Stomach (tissue), 9 donors: Measurements from ENCODE around the gene CCDC136. TPM values are rescaled to one million over a fixed set of nuclear protein-coding genes. Genes with fewer than 3 reads are reported as not detected.

Source experiments
- DNase-seq, 2 donors: peaks; one replicate each; pipeline versions ENCODE4 v3.0.0 to v3.0.0-alpha.2; 2013 to 2019
- H3K27ac ChIP-seq, 5 donors: fragments of 200-600 bp in 4 of 5; sonication (generic) in 4 of 5; one replicate each; pipeline ENCODE4 v1.5.1; 2013 to 2019; ENCODE audit warnings: mild to moderate bottlenecking in 1 of 5, moderate library complexity in 1 of 5
- H3K27me3 ChIP-seq, 3 donors: fragments of 200-600 bp; sonication (generic); one replicate each; pipeline ENCODE4 v1.5.1; 2017 to 2019; ENCODE audit warnings: mixed run types in 1 of 3
- H3K36me3 ChIP-seq, 4 donors: fragments of 200-600 bp; sonication (generic); 1 replicate in 3 of 4; 2 replicates in 1 of 4; pipeline ENCODE4 v1.5.1; 2016 to 2019
- H3K4me1 ChIP-seq, 4 donors: fragments of 200-600 bp; sonication (generic); one replicate each; pipeline ENCODE4 v1.5.1; 2016 to 2019
- H3K4me3 ChIP-seq, 4 donors: fragments of 200-600 bp; sonication (generic) in 3 of 4; one replicate each; pipeline ENCODE4 v1.5.1; 2016 to 2019; ENCODE audit warnings: mild to moderate bottlenecking in 1 of 4
- H3K9me3 ChIP-seq, 4 donors: fragments of 200-600 bp; sonication (generic); one replicate each; pipeline ENCODE4 v1.5.1; 2016 to 2019
- CTCF ChIP-seq, 7 experiments: fragments of 450-650 bp in 4 of 7; fragments of 200-600 bp in 3 of 7; sonication (generic) in 3 of 7; IDR thresholded peaks; one replicate each; pipeline ENCODE4 v1.5.1; 2016 to 2019; ENCODE audit warnings: antibody characterized with exemption in 7 of 7, control low read depth in 2 of 7, mild to moderate bottlenecking in 1 of 7
- EP300 ChIP-seq: sonication (generic); formaldehyde crosslinking; IDR thresholded peaks from one replicate; pipeline ENCODE4 v1.6.1; 2017; ENCODE audit warnings: antibody characterized with exemption
- POLR2A ChIP-seq, 4 donors: fragments of 450-650 bp; IDR thresholded peaks; one replicate each; pipeline ENCODE4 v1.6.1; 2016; ENCODE audit warnings: antibody characterized with exemption in 4 of 4, control low read depth in 2 of 4, mild to moderate bottlenecking in 1 of 4, moderate library complexity in 1 of 4
- POLR2AphosphoS5 ChIP-seq, 3 donors: sonication (generic); formaldehyde crosslinking; IDR thresholded peaks; one replicate each; pipeline ENCODE4 v1.6.1; 2016; ENCODE audit warnings: antibody characterized with exemption in 3 of 3
- WGBS, 5 donors: extraction: QIAGEN DNeasy Blood & Tissue Kit in 3 of 5; methylation state at CpG; one replicate each; pipeline versions ENCODE4 v1.1.5 to v1.1.7; 2013 to 2018; 5-methylcytosine and 5-hydroxymethylcytosine counted together
- intact Hi-C: fragments of 100-400 bp; cut with DNase I; formaldehyde crosslinking; loops from one replicate; pipeline ENCODE4 v1.15.1; 2023; ENCODE audit warnings: low total_unique reads
- polyA plus RNA-seq, 3 donors: library from polyadenylated mRNA; stranded (reverse); fragments of 200-250 nt; gene quantifications; one replicate each; pipeline ENCODE4 v1.2.3, GENCODE V29; 2013
- small RNA-seq, 4 donors: library from RNA; depleted of rRNA; stranded (forward); fragments of <200 nt; gene quantifications; one replicate each; pipeline ENCODE3, GENCODE V24; 2016
- total RNA-seq, 5 donors: library from RNA; depleted of rRNA; stranded (reverse); fragments of >200 nt; gene quantifications; one replicate each; pipeline versions ENCODE4 v1.1.0 to v1.2.3, GENCODE V29; 2014 to 2016
- donor health status: healthy with polysubstance abuse.
- donor health status: Bipolar disorder and iron deficiency.
- donor health status: healthy.

CCDC136 gene
- total and polyA plus RNA-seq, 8 donors, result 2.3 to 36.8 (median 5.4) TPM

- H3K27me3 ChIP-seq, result peaks cover 0 to 14% (median 0%) of the 10 kb centered on the region in 3 donors
- TF ChIP-seq CTCF (IDR thresholded peaks at IDR 0.05) (no peak), EP300 (no peak), POLR2AphosphoS5 (IDR thresholded peaks at IDR 0.05) (no peak), POLR2A (IDR thresholded peaks at IDR 0.05) (no peak)
- 92 to 98% (median 96%) methylated on average over 5 of the region's 5 CpGs for WGBS, 5 donors
These were observed 79.3 kb downstream of the CCDC136 start for GRCh38 chr7:128871050-128871449.

More at GRCh38 chr7:128871050-128871449, 79.3 kb downstream of the CCDC136 start:
- peaks cover 19 to 25% (median 23%) of the 10 kb centered on the region in 4 donors for H3K4me1 ChIP-seq
- DNase-seq, result no peak
- H3K9me3 ChIP-seq, result no peaks in the 10 kb centered on the region
- H3K27ac ChIP-seq, result no peak overlapping the region
- H3K36me3 ChIP-seq, result peaks cover 2 to 9% (median 8%) of the 10 kb centered on the region in 4 donors
- intact Hi-C loops, result no loop called here
- H3K4me3 ChIP-seq, result no peak overlapping the region

Small RNA genes lying within 50 kb of the gene (small RNA-seq; reads per million reads assigned to genes)
- gene RN7SL81P, result 0 reads per million in 4 donors

Other genes with a start within 250 kb of the CCDC136 start
- 1 to 10 TPM in 3 of 5 donors, under 1 TPM in 1, not detected in 1; 0.72 to 1.8 (median 1.1) TPM for gene GARIN1A, start 119.7 kb upstream of the CCDC136 start, total RNA-seq
- gene GARIN1A, start 119.7 kb upstream of the CCDC136 start, polyA plus RNA-seq, result 1 to 10 TPM in 1 of 3 donors, under 1 TPM in 2; 0.50 to 1.4 (median 0.61) TPM
- 100 to 1,000 TPM in 1 of 5 donors, 10 to 100 TPM in 4; 10.1 to 270 (median 54.5) TPM for gene CALU, start 52.6 kb upstream of the CCDC136 start, total RNA-seq
- gene CALU, start 52.6 kb upstream of the CCDC136 start, polyA plus RNA-seq, result 10 to 100 TPM; 15.7 to 42.3 (median 23.9) TPM
- gene OPN1SW, start 16.2 kb upstream of the CCDC136 start, total RNA-seq, result not detected
- gene OPN1SW, start 16.2 kb upstream of the CCDC136 start, polyA plus RNA-seq, result not detected
- gene FLNC, start 38.4 kb downstream of the CCDC136 start, total RNA-seq, result 100 to 1,000 TPM in 3 of 5 donors, 10 to 100 TPM in 2; 30.9 to 184 (median 105) TPM
- 10 to 100 TPM in 1 of 3 donors, 1 to 10 TPM in 2; 1.9 to 13.6 (median 5.3) TPM for gene FLNC, start 38.4 kb downstream of the CCDC136 start, polyA plus RNA-seq
- gene ATP6V1F, start 70.9 kb downstream of the CCDC136 start, total RNA-seq, result 10 to 100 TPM in 4 of 5 donors, 1 to 10 TPM in 1; 2.0 to 86.2 (median 47.5) TPM
- gene ATP6V1F, start 70.9 kb downstream of the CCDC136 start, polyA plus RNA-seq, result 100 to 1,000 TPM; 246 to 282 (median 264) TPM
- 1 to 10 TPM in 1 of 5 donors, under 1 TPM in 1, not detected in 3; 0.73 to 2.3 TPM for gene KCP, start 118.7 kb downstream of the CCDC136 start, total RNA-seq
- gene KCP, start 118.7 kb downstream of the CCDC136 start, polyA plus RNA-seq, result 1 to 10 TPM in 1 of 3 donors, not detected in 2; 1.6 TPM
- gene IRF5, start 146.0 kb downstream of the CCDC136 start, total RNA-seq, result 10 to 100 TPM in 1 of 5 donors, 1 to 10 TPM in 4; 2.2 to 13.8 (median 5.8) TPM
- gene IRF5, start 146.0 kb downstream of the CCDC136 start, polyA plus RNA-seq, result 1 to 10 TPM; 3.2 to 7.3 (median 3.4) TPM